H1 (cell line): Measurements from ENCODE around the gene SPATA6L. TPM values are rescaled to one million over a fixed set of nuclear protein-coding genes. Genes with fewer than 3 reads are reported as not detected.

ENCODE experiments used
- CTCF ChIA-PET: fragments of 300-600 bp; sonication (Branson Sonifier 250); formaldehyde crosslinking; loops from one replicate; lab custom pipeline; 2021; ENCODE audit not compliant: partially characterized antibody; lab: Charles Lee
- POLR2A ChIA-PET: fragments of 300-600 bp; sonication (Branson Sonifier 250); formaldehyde crosslinking; loops from one replicate; lab custom pipeline; 2021; ENCODE audit warnings: inconsistent platforms; ENCODE audit not compliant: partially characterized antibody; lab: Charles Lee
- DNase-seq, 2 experiments: peaks; one replicate each; pipeline versions ENCODE4 v3.0.0 to v3.0.0-alpha.2; 2010 to 2022; ENCODE audit warnings: low spot score in 2 of 2, low read depth in 1 of 2, mixed read lengths in 1 of 2
- FAIRE-seq: peaks from 2 replicates; lab custom pipeline; 2011; peaks lifted over from hg19 to GRCh38; lab: Jason Lieb, UNC
- H2AFZ ChIP-seq: 2 replicates; pipeline ENCODE4 v1.8.1; 2012; ENCODE audit warnings: low read length, inconsistent platforms
- H2AK5ac ChIP-seq: 2 replicates; pipeline ENCODE4 v1.6.1; 2013; ENCODE audit warnings: low read depth, low read length
- H2BK120ac ChIP-seq: replicated peaks from 2 replicates; pipeline ENCODE3; 2013; ENCODE audit warnings: low read depth, low read length, inconsistent platforms
- H2BK12ac ChIP-seq: 2 replicates; pipeline ENCODE4 v1.6.1; 2013; ENCODE audit warnings: low read depth, low read length
- H2BK15ac ChIP-seq: 2 replicates; pipeline ENCODE4 v1.6.1; 2013; ENCODE audit warnings: low read length
- H2BK20ac ChIP-seq: 2 replicates; pipeline ENCODE4 v1.6.1; 2013; ENCODE audit warnings: low read length
- H2BK5ac ChIP-seq: 2 replicates; pipeline ENCODE4 v1.6.1; 2013; ENCODE audit warnings: low read depth, low read length
- H3K14ac ChIP-seq: 2 replicates; pipeline ENCODE4 v1.6.1; 2013; ENCODE audit warnings: inconsistent platforms; ENCODE audit not compliant: insufficient read length
- H3K18ac ChIP-seq: 2 replicates; pipeline ENCODE4 v1.6.1; 2013; ENCODE audit warnings: low read length; ENCODE audit errors: extremely low read depth
- H3K23ac ChIP-seq: 2 replicates; pipeline ENCODE4 v1.6.1; 2013; ENCODE audit warnings: inconsistent platforms; ENCODE audit not compliant: insufficient read length
- H3K23me2 ChIP-seq: 2 replicates; pipeline ENCODE4 v1.6.1; 2013; ENCODE audit warnings: low read depth, low read length
- H3K27ac ChIP-seq: 2 replicates; pipeline ENCODE4 v1.6.1; 2011; ENCODE audit warnings: low read depth, low read length, inconsistent platforms
- H3K27me3 ChIP-seq, 4 experiments: replicated peaks in 1 of 4; 1 replicate in 1 of 4; 2 replicates in 3 of 4; pipeline versions ENCODE4 v1.6.1 to v1.8.1; 2011 to 2013; ENCODE audit warnings: low read length in 3 of 4, mild to moderate bottlenecking in 3 of 4, inconsistent platforms in 2 of 4, mixed read lengths in 2 of 4, moderate library complexity in 1 of 4; ENCODE audit not compliant: control insufficient read depth in 3 of 4, insufficient read depth in 3 of 4; ENCODE audit errors: extremely low read depth in 1 of 4
- H3K36me3 ChIP-seq, 4 experiments: 2 replicates each; pipeline versions ENCODE4 v1.6.1 to v1.8.1; 2011 to 2013; ENCODE audit warnings: mild to moderate bottlenecking in 4 of 4, low read length in 3 of 4, moderate library complexity in 2 of 4, control low read depth in 1 of 4, inconsistent platforms in 1 of 4; ENCODE audit not compliant: insufficient read depth in 4 of 4, control insufficient read depth in 2 of 4
- H3K4ac ChIP-seq: replicated peaks from 2 replicates; pipeline ENCODE3; 2013; ENCODE audit warnings: low read length, low read depth, mixed read lengths, inconsistent platforms; ENCODE audit not compliant: insufficient read length
- H3K4me1 ChIP-seq, 4 experiments: replicated peaks in 1 of 4; 1 replicate in 1 of 4; 2 replicates in 3 of 4; pipeline versions ENCODE4 v1.6.1 to v1.8.1; 2011 to 2013; ENCODE audit warnings: low read length in 3 of 4, inconsistent platforms in 2 of 4, mixed read lengths in 1 of 4; ENCODE audit not compliant: insufficient read depth in 4 of 4, control insufficient read depth in 3 of 4
- H3K4me2 ChIP-seq, 2 experiments: 2 replicates each; pipeline versions ENCODE4 v1.6.1 to v1.8.1; 2011 to 2013; ENCODE audit warnings: low read depth in 2 of 2, low read length in 2 of 2, control low read depth in 1 of 2, inconsistent platforms in 1 of 2, mild to moderate bottlenecking in 1 of 2; ENCODE audit not compliant: insufficient read depth in 1 of 2
- H3K4me3 ChIP-seq, 4 experiments: fragments of 200-600, 300-600 bp in 1 of 4; sonication (generic), shearing (Covaris generic), sonication (Bioruptor Twin) in 1 of 4; 2 replicates each; pipeline versions ENCODE4 v1.5.1 to v1.8.1; 2011 to 2016; ENCODE audit warnings: low read length in 4 of 4, low read depth in 3 of 4, control low read depth in 2 of 4, inconsistent platforms in 2 of 4, mild to moderate bottlenecking in 2 of 4, mixed read lengths in 1 of 4, moderate library complexity in 1 of 4; ENCODE audit not compliant: insufficient read depth in 2 of 4; ENCODE audit errors: extremely low read depth in 1 of 4
- H3K56ac ChIP-seq: replicated peaks from 2 replicates; pipeline ENCODE3; 2013; ENCODE audit warnings: low read depth, mild to moderate bottlenecking, mixed read lengths, low read length, inconsistent platforms; ENCODE audit not compliant: insufficient read length
- H3K79me1 ChIP-seq: 2 replicates; pipeline ENCODE4 v1.6.1; 2013; ENCODE audit warnings: low read depth, low read length, control low read depth
- H3K79me2 ChIP-seq, 2 experiments: 2 replicates each; pipeline versions ENCODE4 v1.6.1 to v1.8.1; 2012 to 2013; ENCODE audit warnings: low read length in 2 of 2, mild to moderate bottlenecking in 2 of 2, inconsistent platforms in 1 of 2; ENCODE audit not compliant: insufficient read depth in 2 of 2, control insufficient read depth in 1 of 2
- H3K9ac ChIP-seq, 4 experiments: replicated peaks in 1 of 4; 1 replicate in 1 of 4; 2 replicates in 3 of 4; pipeline versions ENCODE4 v1.6.1 to v1.8.1; 2011 to 2013; ENCODE audit warnings: low read depth in 3 of 4, low read length in 3 of 4, control low read depth in 2 of 4, mild to moderate bottlenecking in 2 of 4, moderate library complexity in 2 of 4, inconsistent platforms in 1 of 4; ENCODE audit errors: extremely low read depth in 1 of 4
- H3K9me3 ChIP-seq, 2 experiments: 2 replicates each; pipeline versions ENCODE4 v1.6.1 to v1.8.1; 2012 to 2013; ENCODE audit warnings: mild to moderate bottlenecking in 2 of 2, moderate library complexity in 2 of 2, control low read depth in 1 of 2, inconsistent platforms in 1 of 2, low read depth in 1 of 2, low read length in 1 of 2, mixed read lengths in 1 of 2; ENCODE audit not compliant: insufficient read depth in 2 of 2
- H4K20me1 ChIP-seq, 2 experiments: replicated peaks in 1 of 2; 2 replicates each; pipeline versions ENCODE3 to v1.8.1; 2011 to 2013; ENCODE audit warnings: inconsistent platforms in 2 of 2, low read length in 2 of 2, mild to moderate bottlenecking in 1 of 2; ENCODE audit not compliant: insufficient read depth in 2 of 2, control insufficient read depth in 1 of 2
- H4K5ac ChIP-seq: 2 replicates; pipeline ENCODE4 v1.6.1; 2013; ENCODE audit warnings: low read length, low read depth, mixed read lengths, inconsistent platforms; ENCODE audit not compliant: insufficient read length
- H4K8ac ChIP-seq: 2 replicates; pipeline ENCODE4 v1.8.0; 2013; ENCODE audit warnings: mild to moderate bottlenecking, moderate library complexity, low read length, inconsistent platforms; ENCODE audit not compliant: insufficient read depth; ENCODE audit errors: extremely low read depth
- H4K91ac ChIP-seq: replicated peaks from 2 replicates; pipeline ENCODE3; 2013; ENCODE audit warnings: low read length, mixed read lengths, inconsistent platforms; ENCODE audit not compliant: insufficient read length
- BRCA1 ChIP-seq: IDR thresholded peaks from 2 replicates; pipeline ENCODE4 v1.6.1; 2012; ENCODE audit warnings: low read depth, low read length, improper control_type of control experiment
- GTF2F1 ChIP-seq: IDR thresholded peaks from 2 replicates; pipeline ENCODE4 v1.6.1; 2012; ENCODE audit warnings: low read depth, low read length, improper control_type of control experiment, borderline replicate concordance
- HDAC2 ChIP-seq, 2 experiments: fragments of 300-600 bp in 1 of 2; sonication (generic) in 1 of 2; IDR thresholded peaks; 2 replicates each; pipeline ENCODE4 v1.6.1; 2011 to 2012; ENCODE audit warnings: low read depth in 2 of 2, low read length in 2 of 2, mild to moderate bottlenecking in 2 of 2, moderate library complexity in 2 of 2, borderline replicate concordance in 1 of 2, inconsistent platforms in 1 of 2
- POLR2AphosphoS5 ChIP-seq: IDR thresholded peaks from 2 replicates; pipeline ENCODE4 v1.6.1; 2011; ENCODE audit warnings: low read depth, low read length
- RBBP5 ChIP-seq: IDR thresholded peaks from 2 replicates; pipeline ENCODE4 v1.7.1; 2012; ENCODE audit warnings: low read depth, mild to moderate bottlenecking, inconsistent platforms, low read length, moderate library complexity, borderline replicate concordance
- SIRT6 ChIP-seq: IDR thresholded peaks from one replicate; pipeline ENCODE4 v1.7.1; 2012; ENCODE audit warnings: low read length, inconsistent platforms
- TEAD4 ChIP-seq: IDR thresholded peaks from 2 replicates; pipeline ENCODE4 v1.6.1; 2012; ENCODE audit warnings: low read depth, low read length, inconsistent platforms, mixed read lengths
- YY1 ChIP-seq: IDR thresholded peaks from 2 replicates; pipeline ENCODE4 v1.6.1; 2011; ENCODE audit warnings: low read depth, mild to moderate bottlenecking, low read length
- WGBS, 2 experiments: shearing (Covaris generic) in 1 of 2; methylation state at CpG; one replicate each; pipeline versions ENCODE4 v1.1.6 to v1.1.7; 2013 to 2015; ENCODE audit warnings: low lambda C conversion rate in 2 of 2, mixed read lengths in 2 of 2, inconsistent platforms in 1 of 2, low coverage in 1 of 2, missing lambda C conversion rate in 1 of 2; ENCODE audit not compliant: insufficient replicate concordance in 2 of 2, insufficient coverage in 1 of 2, insufficient read length in 1 of 2; ENCODE audit errors: extremely low coverage in 1 of 2, missing lambda C conversion rate in 1 of 2; 5-methylcytosine and 5-hydroxymethylcytosine counted together
- polyA plus RNA-seq, 7 experiments: library from polyadenylated mRNA; depleted of rRNA in 3 of 7; stranded (reverse) in 5 of 7; unstranded in 2 of 7; fragments of >200 nt in 5 of 7; fragments of 200-250 nt in 2 of 7; gene quantifications; 1 replicate in 5 of 7; 2 replicates in 1 of 7; 4 replicates in 1 of 7; pipeline versions ENCODE4 v1.2.1 to v1.2.3, GENCODE V29; 2011 to 2013; ENCODE audit warnings: missing spikeins in 2 of 7, mixed read lengths in 2 of 7
- total RNA-seq: library from RNA; stranded (reverse); fragmentation: NEBNext Ultra II Directional; extraction: Animal tissue kit (Norgen Biotek cat#: 25700); gene quantifications from 2 replicates; pipeline ENCODE4 v1.2.1, GENCODE V29; 2021

SPATA6L gene
- total and polyA plus RNA-seq, 2 of the 8 experiments (the other 6 are each of a cell fraction or from before 2014, with no cell fraction given), result 0.57 to 1.1 TPM

GRCh38 chr9:4667681-4668080, 1.4 kb upstream of the SPATA6L start:
- no peak for DNase-seq
- H3K27ac ChIP-seq, result no peak overlapping the region
- H2BK15ac ChIP-seq, result no peak overlapping the region
- H3K23me2 ChIP-seq, result peaks cover 11% of the 10 kb centered on the region
- no peaks in the 10 kb centered on the region for H4K20me1 ChIP-seq
- TF ChIP-seq HDAC2 (IDR thresholded peaks at IDR 0.05; ENCODE audit: borderline replicate concordance in 1 of 2, low read depth in 2 of 2, low read length in 2 of 2), result no peak
- TF ChIP-seq BRCA1, result no peak
- no peak for TF ChIP-seq SIRT6
- no peak for TF ChIP-seq RBBP5
- no peak for TF ChIP-seq TEAD4
- no peak for TF ChIP-seq YY1
- TF ChIP-seq POLR2AphosphoS5, result no peak
- TF ChIP-seq GTF2F1, result no peak
- peaks cover 3 to 9% of the 10 kb centered on the region in 2 experiments; a peak in 2 of 4 replicates for H3K79me2 ChIP-seq
- H2BK5ac ChIP-seq, result no peak overlapping the region
- H3K4me3 ChIP-seq, result no peak overlapping the region
- no peak overlapping the region for H3K4me2 ChIP-seq
- no peak overlapping the region for H4K5ac ChIP-seq
- H3K9me3 ChIP-seq, result no peaks in the 10 kb centered on the region
- WGBS, 2 experiments, result 83% methylated on average over 1 of the region's 1 CpG; no CpG with 5 or more reads in 1 of the 2 experiments
- peaks cover 4 to 19% (median 11%) of the 10 kb centered on the region in 4 experiments for H3K4me1 ChIP-seq
- H3K79me1 ChIP-seq, result peaks cover 5% of the 10 kb centered on the region; the same call in 1 of the 2 replicates
- no peak overlapping the region for H3K23ac ChIP-seq
- no peak overlapping the region for H3K18ac ChIP-seq
- no peak overlapping the region for H2AFZ ChIP-seq
- ChIA-PET POLR2A (interaction anchor here (1.2 to 1.4 kb wide), 2 partner anchors 9 to 12 kb away, joined by 3 to 4 read pairs; partner anchors contain the start of gene CDC37L1), CTCF (interaction anchor here (1.6 kb wide), 1 partner anchor 63 kb away, joined by 4 read pairs; no protein-coding TSS in a partner anchor)
- no peaks in the 10 kb centered on the region for H3K27me3 ChIP-seq
- H2BK12ac ChIP-seq, result no peak overlapping the region
- FAIRE-seq, result no peak
- no peak overlapping the region for H3K56ac ChIP-seq
- no peak overlapping the region for H4K91ac ChIP-seq
- no peak overlapping the region for H3K14ac ChIP-seq
- H2BK20ac ChIP-seq, result no peak overlapping the region
- no peaks in the 10 kb centered on the region for H3K36me3 ChIP-seq
- H2BK120ac ChIP-seq, result no peak overlapping the region
- H3K4ac ChIP-seq, result no peak overlapping the region
- no peak overlapping the region for H4K8ac ChIP-seq
- H3K9ac ChIP-seq, result no peak overlapping the region
- no peak overlapping the region for H2AK5ac ChIP-seq
